Measurements from ENCODE around the gene DOCK8. TPM values are rescaled to one million over a fixed set of nuclear protein-coding genes. Genes with fewer than 3 reads are reported as not detected.

DOCK8 gene
- total RNA-seq, 1 donor from 2014 or later, result 8.3 TPM

- TF ChIP-seq CTCF (IDR thresholded peaks at IDR 0.05; ENCODE audit: unreplicated experiment), result no peak
- H3K27ac Mint-ChIP-seq (ENCODE audit: unreplicated experiment), result peak overlapping the region; percentile 11
- no peaks in the 10 kb centered on the region for H3K9me3 Mint-ChIP-seq (ENCODE audit: unreplicated experiment)
- no peak for DNase-seq (ENCODE audit: low spot score)
- H3K36me3 Mint-ChIP-seq (ENCODE audit: low read depth, unreplicated experiment), result peaks cover 10% of the 10 kb centered on the region
- peaks cover 21% of the 10 kb centered on the region for H3K4me1 Mint-ChIP-seq (ENCODE audit: unreplicated experiment)
- H3K4me3 Mint-ChIP-seq (ENCODE audit: unreplicated experiment), result peak overlapping the region; percentile 94
- H3K27me3 Mint-ChIP-seq (ENCODE audit: unreplicated experiment), result no peaks in the 10 kb centered on the region
Measured at GRCh38 chr9:470552-471194, 256.0 kb downstream of the DOCK8 start.

- no peaks in the 10 kb centered on the region for H3K27me3 Mint-ChIP-seq (ENCODE audit: unreplicated experiment)
- H3K36me3 Mint-ChIP-seq (ENCODE audit: low read depth, unreplicated experiment), result peaks cover 10% of the 10 kb centered on the region
- no peak for DNase-seq (ENCODE audit: low spot score)
- peaks cover 21% of the 10 kb centered on the region for H3K4me1 Mint-ChIP-seq (ENCODE audit: unreplicated experiment)
- H3K27ac Mint-ChIP-seq (ENCODE audit: unreplicated experiment), result no peak overlapping the region
- no peaks in the 10 kb centered on the region for H3K9me3 Mint-ChIP-seq (ENCODE audit: unreplicated experiment)
- no peak for TF ChIP-seq CTCF (IDR thresholded peaks at IDR 0.05; ENCODE audit: unreplicated experiment)
- peak overlapping the region; percentile 94 for H3K4me3 Mint-ChIP-seq (ENCODE audit: unreplicated experiment)
Measured at GRCh38 chr9:471320-471719, 256.7 kb downstream of the DOCK8 start.

GRCh38 chr9:472479-473075 lies 257.9 kb downstream of the DOCK8 start:
- peaks cover 21% of the 10 kb centered on the region for H3K4me1 Mint-ChIP-seq (ENCODE audit: unreplicated experiment)
- no peak for DNase-seq (ENCODE audit: low spot score)
- no peaks in the 10 kb centered on the region for H3K9me3 Mint-ChIP-seq (ENCODE audit: unreplicated experiment)
- H3K4me3 Mint-ChIP-seq (ENCODE audit: unreplicated experiment), result no peak overlapping the region
- no peak for TF ChIP-seq CTCF (IDR thresholded peaks at IDR 0.05; ENCODE audit: unreplicated experiment)
- no peaks in the 10 kb centered on the region for H3K27me3 Mint-ChIP-seq (ENCODE audit: unreplicated experiment)
- no peak overlapping the region for H3K27ac Mint-ChIP-seq (ENCODE audit: unreplicated experiment)
- peaks cover 10% of the 10 kb centered on the region for H3K36me3 Mint-ChIP-seq (ENCODE audit: low read depth, unreplicated experiment)

- Mint-ChIP-seq H3K4me3 (ENCODE audit: unreplicated experiment) (no peak overlapping the region), H3K4me1 (ENCODE audit: unreplicated experiment) (no peaks in the 10 kb centered on the region), H3K27ac (ENCODE audit: unreplicated experiment) (no peak overlapping the region), H3K36me3 (ENCODE audit: low read depth, unreplicated experiment) (peaks cover 10% of the 10 kb centered on the region), H3K9me3 (ENCODE audit: unreplicated experiment) (no peaks in the 10 kb centered on the region), H3K27me3 (ENCODE audit: unreplicated experiment) (no peaks in the 10 kb centered on the region)
- no peak for TF ChIP-seq CTCF (IDR thresholded peaks at IDR 0.05; ENCODE audit: unreplicated experiment)
- no peak for DNase-seq (ENCODE audit: low spot score)
Measured at GRCh38 chr9:477193-477592, 262.5 kb downstream of the DOCK8 start.

GRCh38 chr9:479304-479970 lies 264.8 kb downstream of the DOCK8 start:
- TF ChIP-seq CTCF (IDR thresholded peaks at IDR 0.05; ENCODE audit: unreplicated experiment), result no peak
- Mint-ChIP-seq H3K27ac (ENCODE audit: unreplicated experiment) (no peak overlapping the region), H3K36me3 (ENCODE audit: low read depth, unreplicated experiment) (peaks cover 12% of the 10 kb centered on the region), H3K27me3 (ENCODE audit: unreplicated experiment) (no peaks in the 10 kb centered on the region), H3K4me1 (ENCODE audit: unreplicated experiment) (no peaks in the 10 kb centered on the region), H3K4me3 (ENCODE audit: unreplicated experiment) (no peak overlapping the region), H3K9me3 (ENCODE audit: unreplicated experiment) (no peaks in the 10 kb centered on the region)
- DNase-seq (ENCODE audit: low spot score), result no peak

Data from endothelial cell (in vitro differentiated cells).